ENCODE measurements around the gene CCDC144A.
"Not testable (repeated sequence)": the region's sequence is repeated elsewhere in the genome, so short reads cannot be mapped to it uniquely, and the experiment has no call there.

CCDC144A gene, protein sequence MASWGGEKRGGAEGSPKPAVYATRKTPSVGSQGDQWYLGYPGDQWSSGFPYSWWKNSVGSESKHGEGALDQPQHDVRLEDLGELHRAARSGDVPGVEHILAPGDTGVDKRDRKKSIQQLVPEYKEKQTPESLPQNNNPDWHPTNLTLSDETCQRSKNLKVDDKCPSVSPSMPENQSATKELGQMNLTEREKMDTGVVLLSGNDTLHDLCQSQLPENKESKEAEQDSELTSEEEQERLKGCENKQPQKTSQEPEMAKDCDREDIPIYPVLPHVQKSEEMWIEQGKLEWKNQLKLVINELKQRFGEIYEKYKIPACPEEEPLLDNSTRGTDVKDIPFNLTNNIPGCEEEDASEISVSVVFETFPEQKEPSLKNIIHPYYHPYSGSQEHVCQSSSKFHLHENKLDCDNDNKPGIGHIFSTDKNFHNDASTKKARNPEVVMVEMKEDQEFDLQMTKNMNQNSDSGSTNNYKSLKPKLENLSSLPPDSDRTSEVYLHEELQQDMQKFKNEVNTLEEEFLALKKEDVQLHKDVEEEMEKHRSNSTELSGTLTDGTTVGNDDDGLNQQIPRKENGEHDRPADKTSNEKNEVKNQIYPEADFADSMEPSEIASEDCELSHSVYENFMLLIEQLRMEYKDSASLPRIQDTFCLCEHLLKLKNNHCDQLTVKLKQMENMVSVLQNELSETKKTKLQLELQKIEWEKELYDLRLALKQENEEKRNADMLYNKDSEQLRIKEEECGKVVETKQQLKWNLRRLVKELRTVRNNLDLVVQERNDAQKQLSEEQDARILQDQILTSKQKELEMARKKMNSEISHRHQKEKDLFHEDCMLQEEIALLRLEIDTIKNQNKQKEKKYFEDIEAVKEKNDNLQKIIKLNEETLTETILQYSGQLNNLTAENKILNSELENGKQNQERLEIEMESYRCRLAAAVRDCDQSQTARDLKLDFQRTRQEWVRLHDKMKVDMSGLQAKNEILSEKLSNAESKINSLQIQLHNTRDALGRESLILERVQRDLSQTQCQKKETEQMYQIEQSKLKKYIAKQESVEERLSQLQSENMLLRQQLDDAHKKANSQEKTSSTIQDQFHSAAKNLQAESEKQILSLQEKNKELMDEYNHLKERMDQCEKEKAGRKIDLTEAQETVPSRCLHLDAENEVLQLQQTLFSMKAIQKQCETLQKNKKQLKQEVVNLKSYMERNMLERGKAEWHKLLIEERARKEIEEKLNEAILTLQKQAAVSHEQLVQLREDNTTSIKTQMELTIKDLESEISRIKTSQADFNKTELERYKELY (N-terminal part only)

DNA sequence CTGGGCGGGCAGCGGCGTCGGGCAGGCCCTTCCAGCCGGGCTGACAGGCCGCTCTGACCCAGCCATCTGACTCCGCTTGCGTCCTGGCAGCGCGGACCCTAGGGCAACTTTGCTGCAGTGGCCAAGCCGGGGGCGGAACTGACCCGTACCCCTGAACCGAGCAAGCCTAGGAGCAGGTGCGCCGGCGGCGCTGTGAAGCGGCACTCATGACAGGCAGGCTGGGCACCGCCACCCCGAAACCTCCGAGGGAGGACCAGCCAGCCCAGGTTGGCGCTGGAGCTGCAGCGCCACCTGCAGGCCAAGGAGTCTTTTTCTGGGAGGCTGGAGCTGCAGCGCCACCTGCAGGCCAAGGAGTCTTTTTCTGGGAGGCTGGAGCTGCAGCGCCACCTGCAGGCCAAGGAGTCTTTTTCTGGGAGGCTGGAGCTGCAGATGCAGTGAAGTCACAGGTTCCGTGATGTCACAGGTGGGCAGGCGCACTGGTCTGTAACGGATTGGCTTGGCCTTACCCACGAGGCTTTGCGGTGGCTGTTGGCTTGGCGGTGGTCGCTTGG lies at the start of gene CCDC144A:
TSS of gene CCDC144A (plus strand) at position 511 of the 551 bp plus-strand sequence. CDS start 160 bp downstream, outside the sequence.
- peak; percentile 44 to 52 for DNase-seq (ENCODE audit: low read depth in 1 of 2, low spot score in 1 of 2)

GRCh38 chr17:16649585-16649984 lies 40.5 kb upstream of the CCDC144A start:
- no peak for DNase-seq (ENCODE audit: low read depth in 1 of 2, low spot score in 1 of 2)

DNA sequence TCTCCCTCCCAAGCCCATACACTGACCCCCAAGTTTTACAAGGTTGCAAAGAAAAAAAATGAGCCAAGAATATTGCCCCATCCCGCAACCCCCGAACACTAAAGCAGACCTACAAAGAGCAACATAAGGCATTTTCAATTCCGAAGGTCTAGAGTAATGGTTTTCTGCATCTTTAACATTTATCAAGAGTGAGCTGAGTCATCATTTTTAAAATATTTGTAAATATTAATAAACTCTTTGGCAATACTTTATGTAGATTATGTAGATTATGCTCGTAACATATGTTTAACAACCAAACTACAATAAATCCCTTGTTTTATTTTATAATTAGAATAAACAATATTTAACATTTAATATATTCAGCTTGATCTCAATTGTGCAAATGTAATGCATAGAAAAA lies 37.8 kb upstream of the CCDC144A start:
- no peak for DNase-seq (ENCODE audit: low read depth in 1 of 2, low spot score in 1 of 2)

- no peak for DNase-seq (ENCODE audit: low read depth in 1 of 2, low spot score in 1 of 2)
Measured at GRCh38 chr17:16652847-16653366, 37.1 kb upstream of the CCDC144A start.

DNA sequence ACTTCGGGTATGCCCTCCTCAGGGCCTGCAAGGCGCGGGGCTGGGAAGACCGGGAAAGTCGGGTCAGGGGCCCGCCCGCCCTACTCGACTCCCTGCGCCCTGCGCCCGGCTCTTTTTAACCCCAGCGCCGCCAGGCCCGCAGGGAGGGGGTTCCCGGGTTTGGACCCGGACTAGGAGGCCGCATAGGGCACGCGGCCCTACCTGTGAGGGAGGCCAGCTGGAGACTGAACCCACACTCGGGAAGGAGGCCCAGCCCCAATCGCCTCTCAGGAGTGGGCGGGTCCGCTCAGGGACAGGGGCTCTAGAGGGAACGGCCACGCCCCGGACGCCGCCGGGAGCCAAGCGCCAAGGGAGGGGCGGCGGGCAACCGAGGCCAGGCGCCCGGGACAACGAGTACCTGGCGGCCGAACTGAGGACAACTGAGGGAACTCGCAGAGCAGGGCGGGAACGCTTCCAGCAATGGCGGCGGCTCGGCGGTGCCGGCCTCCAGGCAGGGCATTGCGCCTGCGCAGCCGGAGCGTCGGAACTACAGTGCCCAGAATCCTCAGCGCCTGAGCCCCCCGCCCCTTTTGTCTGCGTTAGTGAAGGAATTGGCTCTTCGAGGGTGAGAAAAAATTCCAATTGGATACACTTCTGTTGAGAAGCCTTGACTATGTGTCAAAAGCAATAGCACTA lies 36.5 kb upstream of the CCDC144A start, which contains the start of gene ZNF624:
TSS of gene ZNF624 (minus strand) at position 484 of the 675 bp plus-strand sequence.
- DNase-seq (ENCODE audit: low read depth in 1 of 2, low spot score in 1 of 2): peak; percentile 79 to 83

GRCh38 chr17:16661217-16661616 lies 28.8 kb upstream of the CCDC144A start:
- no peak for DNase-seq (ENCODE audit: low read depth in 1 of 2, low spot score in 1 of 2)

GRCh38 chr17:16662936-16663335 lies 27.1 kb upstream of the CCDC144A start:
- no peak for DNase-seq (ENCODE audit: low read depth in 1 of 2, low spot score in 1 of 2)

GRCh38 chr17:16666553-16666906 lies 23.5 kb upstream of the CCDC144A start:
- DNase-seq (ENCODE audit: low read depth in 1 of 2, low spot score in 1 of 2): not testable (repeated sequence)

GRCh38 chr17:16666907-16667636 lies 23.0 kb upstream of the CCDC144A start:
- DNase-seq (ENCODE audit: low read depth in 1 of 2, low spot score in 1 of 2): not testable (repeated sequence)

- DNase-seq (ENCODE audit: low read depth in 1 of 2, low spot score in 1 of 2): no peak
Measured at GRCh38 chr17:16676676-16677268, 13.3 kb upstream of the CCDC144A start.

- DNase-seq (ENCODE audit: low read depth in 1 of 2, low spot score in 1 of 2): not testable (repeated sequence)
Measured at GRCh38 chr17:16683290-16684138, 6.5 kb upstream of the CCDC144A start.

- not testable (repeated sequence) for DNase-seq (ENCODE audit: low read depth in 1 of 2, low spot score in 1 of 2)
Measured at GRCh38 chr17:16686019-16686418, 4.0 kb upstream of the CCDC144A start.

DNA sequence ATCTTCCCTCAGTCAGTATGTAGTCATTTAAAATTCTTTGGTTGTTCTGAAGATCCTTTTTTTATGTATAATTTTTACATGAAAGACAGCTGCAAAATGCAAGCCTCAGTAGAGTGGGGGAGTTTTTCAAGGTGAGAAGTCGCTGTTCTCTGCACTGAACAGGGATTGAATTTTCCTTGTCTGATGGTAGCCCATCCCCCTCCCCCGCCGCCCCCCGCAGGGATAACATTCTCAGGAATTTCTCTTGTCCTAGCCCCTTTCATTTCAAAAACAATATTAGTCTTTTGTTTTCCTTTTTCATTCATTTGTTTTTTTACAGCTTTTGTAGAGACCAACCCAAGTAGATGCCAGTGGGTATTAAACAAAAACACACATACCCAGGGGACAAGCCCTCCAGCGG lies 2.9 kb upstream of the CCDC144A start:
- DNase-seq (ENCODE audit: low read depth in 1 of 2, low spot score in 1 of 2): not testable (repeated sequence)

DNA sequence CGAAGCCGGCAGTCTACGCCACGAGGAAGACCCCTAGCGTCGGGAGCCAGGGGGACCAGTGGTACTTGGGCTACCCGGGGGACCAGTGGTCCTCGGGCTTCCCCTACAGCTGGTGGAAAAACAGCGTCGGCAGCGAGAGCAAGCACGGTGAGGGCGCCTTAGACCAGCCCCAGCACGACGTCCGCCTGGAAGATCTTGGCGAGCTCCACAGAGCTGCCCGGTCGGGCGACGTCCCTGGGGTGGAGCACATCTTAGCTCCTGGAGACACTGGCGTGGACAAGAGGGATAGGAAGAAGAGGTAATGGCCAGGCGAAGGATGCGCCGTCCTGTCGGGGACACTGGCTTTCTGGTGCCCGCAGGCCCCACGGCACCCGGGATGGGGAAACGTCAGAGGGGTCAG lies 406 bp downstream of the CCDC144A start:
- DNase-seq (ENCODE audit: low read depth in 1 of 2, low spot score in 1 of 2): not testable (repeated sequence)

- DNase-seq (ENCODE audit: low read depth in 1 of 2, low spot score in 1 of 2): not testable (repeated sequence)
Measured at GRCh38 chr17:16697603-16698002, 7.6 kb downstream of the CCDC144A start.

DNA sequence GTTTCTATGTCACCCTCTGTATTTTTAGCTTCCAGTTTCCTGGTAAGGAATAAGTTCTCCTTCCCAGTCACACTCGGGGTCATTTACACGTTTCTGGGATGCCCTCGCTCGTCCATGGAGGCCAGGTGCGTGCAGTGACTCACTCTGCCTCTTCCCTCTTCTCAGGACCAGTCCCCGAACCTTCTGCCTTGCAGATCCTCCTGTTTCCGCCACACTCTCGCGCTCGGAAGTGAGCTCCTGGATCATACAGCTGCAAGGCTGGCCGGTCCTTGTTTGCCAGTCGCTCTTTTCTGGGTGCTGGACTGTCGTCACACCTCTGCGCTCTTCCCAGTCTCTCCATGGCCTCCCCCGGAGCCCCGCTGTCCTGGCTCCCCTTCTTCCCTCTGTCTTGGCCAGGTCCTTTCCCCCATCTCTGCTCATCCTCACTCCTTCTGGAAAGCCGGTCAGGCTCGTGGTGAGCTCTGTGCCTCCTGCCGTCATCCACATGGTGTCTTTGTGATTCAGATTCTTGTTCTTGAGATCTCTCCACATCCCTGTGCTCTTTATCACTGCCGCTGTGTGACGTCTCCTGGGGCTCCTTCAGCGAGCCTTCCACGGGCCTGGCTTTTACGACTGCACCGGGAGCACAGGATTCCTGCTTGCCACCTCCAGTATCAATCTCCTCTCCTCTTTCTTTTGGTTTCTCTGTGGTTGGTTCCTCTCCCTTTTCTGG lies 55.6 kb downstream of the CCDC144A start:
- not testable (repeated sequence) for DNase-seq (ENCODE audit: low read depth in 1 of 2, low spot score in 1 of 2)

DNA sequence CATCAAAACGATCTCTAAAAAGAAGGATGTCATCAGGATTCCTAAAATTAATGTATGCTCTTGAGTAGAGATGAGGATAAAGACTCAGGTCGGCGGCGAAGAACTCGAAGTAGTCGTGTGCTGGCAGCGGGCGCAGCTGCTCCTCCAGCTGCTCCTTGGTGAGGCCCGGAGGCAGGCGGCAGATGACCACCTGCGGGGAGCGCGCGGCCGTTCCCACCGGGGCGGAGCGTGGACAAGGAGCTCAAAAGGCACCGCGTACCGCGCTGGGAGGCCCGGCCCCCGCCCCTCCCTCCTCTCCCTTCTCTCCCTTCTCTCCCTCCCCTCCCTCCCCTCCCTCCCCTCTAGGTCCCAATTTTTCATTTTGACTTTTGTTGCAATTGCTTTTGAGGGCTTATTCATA lies 56.5 kb downstream of the CCDC144A start:
- not testable (repeated sequence) for DNase-seq (ENCODE audit: low read depth in 1 of 2, low spot score in 1 of 2)
